T-helper 1 cell treated with Interleukin-12 subunit alpha and Interleukin-12 subunit beta and Interleukin-4 antibody, amounts not matched to agents 30 μg/mL and 1 μg/mL, for 36 hours (primary cell): ENCODE results near the gene FOXD2.
"Not testable (repeated sequence)": the region's sequence is repeated elsewhere in the genome, so short reads cannot be mapped to it uniquely, and the experiment has no call there.

Experiments used
- H3K27ac Mint-ChIP-seq: one replicate; pipeline ENCODE4 v1.8.0; 2021; ENCODE audit warnings: mild to moderate bottlenecking, mixed read lengths
- H3K27me3 Mint-ChIP-seq: one replicate; pipeline ENCODE4 v1.8.0; 2021; ENCODE audit warnings: low read depth, mixed read lengths
- H3K36me3 Mint-ChIP-seq: one replicate; pipeline ENCODE4 v1.8.0; 2021; ENCODE audit warnings: low read depth, mixed read lengths
- H3K4me1 Mint-ChIP-seq: one replicate; pipeline ENCODE4 v1.8.0; 2021; ENCODE audit warnings: low read depth, mixed read lengths
- H3K4me3 Mint-ChIP-seq: one replicate; pipeline ENCODE4 v1.8.0; 2021; ENCODE audit warnings: mild to moderate bottlenecking, moderate library complexity, mixed read lengths
- H3K9me3 Mint-ChIP-seq: one replicate; pipeline ENCODE4 v1.8.0; 2021; ENCODE audit warnings: mixed read lengths

FOXD2 gene

DNA sequence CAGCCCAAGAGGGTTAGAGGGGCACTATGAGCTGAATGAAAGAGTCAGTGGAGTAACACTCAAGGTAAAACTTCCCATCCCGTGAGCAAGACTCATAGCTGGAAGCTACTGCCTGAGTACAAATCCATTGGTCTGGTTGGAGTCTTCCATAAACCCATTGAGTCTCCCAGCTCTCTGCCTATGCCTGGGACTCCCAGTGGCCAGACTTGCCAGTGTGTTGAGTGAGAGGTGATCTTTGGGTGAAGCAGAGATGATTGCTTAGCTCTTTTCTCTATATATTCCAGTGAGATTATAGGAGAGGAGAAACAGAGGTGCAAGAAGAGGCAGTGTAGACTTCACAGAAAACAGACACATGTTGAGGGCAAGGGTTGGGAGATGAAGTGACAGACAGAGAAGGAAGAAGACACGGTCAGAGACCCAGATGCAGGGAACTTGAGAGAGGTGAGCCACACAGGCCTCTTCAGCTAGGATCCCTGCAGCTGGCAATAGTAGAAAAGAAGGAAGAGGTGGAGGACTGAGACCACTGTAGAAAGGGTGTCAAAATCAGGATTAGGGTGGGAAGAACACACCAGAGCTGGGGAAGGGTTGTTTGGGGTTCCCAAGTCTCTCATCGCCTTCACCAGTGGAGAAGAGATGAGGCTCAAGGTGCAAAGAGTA, 3.7 kb downstream of the FOXD2 start:
- Mint-ChIP-seq H3K9me3 (no peaks in the 10 kb centered on the region), H3K27ac (no peak overlapping the region), H3K4me1 (peaks cover 14% of the 10 kb centered on the region), H3K36me3 (peaks cover 6% of the 10 kb centered on the region), H3K27me3 (no peaks in the 10 kb centered on the region), H3K4me3 (no peak overlapping the region)

- Mint-ChIP-seq H3K27ac (no peak overlapping the region), H3K36me3 (peaks cover 6% of the 10 kb centered on the region), H3K9me3 (no peaks in the 10 kb centered on the region), H3K4me3 (no peak overlapping the region), H3K27me3 (no peaks in the 10 kb centered on the region), H3K4me1 (peaks cover 13% of the 10 kb centered on the region)
These were observed 4.4 kb downstream of the FOXD2 start for GRCh38 chr1:47442202-47442601.

GRCh38 chr1:47442842-47443529, 5.1 kb downstream of the FOXD2 start:
- Mint-ChIP-seq H3K36me3 (peaks cover 6% of the 10 kb centered on the region), H3K4me3 (no peak overlapping the region), H3K27ac (peak overlapping the region; percentile 17), H3K4me1 (peaks cover 13% of the 10 kb centered on the region), H3K27me3 (no peaks in the 10 kb centered on the region), H3K9me3 (no peaks in the 10 kb centered on the region)

DNA sequence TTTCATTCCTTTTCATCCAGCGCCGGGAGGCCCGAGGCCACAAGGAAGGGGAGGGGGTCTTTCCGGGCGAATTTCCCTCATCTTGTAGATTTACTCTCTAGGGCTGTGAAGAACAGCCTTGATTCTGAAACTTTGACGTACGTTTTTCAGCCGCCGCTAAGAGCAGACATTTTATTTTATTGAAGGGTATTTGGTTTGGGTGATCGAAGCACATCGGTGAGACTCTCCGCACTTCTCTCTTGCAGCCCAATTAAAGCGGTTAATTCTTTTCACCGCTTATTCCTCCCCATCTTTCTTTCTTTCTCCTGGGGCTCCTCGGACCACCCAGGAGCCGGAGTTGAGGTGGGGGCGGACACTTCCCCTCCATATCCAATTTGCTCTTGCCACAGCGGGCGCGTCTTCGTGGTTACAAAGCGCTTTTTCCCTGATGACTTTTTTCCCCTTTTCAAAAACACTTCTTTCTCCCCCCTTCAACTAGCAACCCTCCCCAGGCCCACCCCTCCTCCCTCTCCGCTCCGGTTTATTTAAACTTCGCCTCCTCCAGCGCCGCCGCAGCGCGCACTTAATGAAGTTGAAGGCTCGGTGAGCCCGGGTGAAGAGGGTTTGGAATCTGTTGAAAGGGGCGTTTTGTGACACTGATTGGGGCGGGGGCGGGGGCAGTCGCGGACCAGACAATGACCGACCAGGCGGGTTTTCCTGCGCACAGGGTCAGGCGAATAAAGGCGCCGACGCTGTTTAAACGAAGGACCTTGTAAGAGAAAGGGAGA, 5.9 kb downstream of the FOXD2 start:
- Mint-ChIP-seq H3K9me3 (no peaks in the 10 kb centered on the region), H3K4me3 (peak overlapping the region; percentile 70), H3K27me3 (no peaks in the 10 kb centered on the region), H3K27ac (peak overlapping the region; percentile 66), H3K36me3 (peaks cover 6% of the 10 kb centered on the region), H3K4me1 (peaks cover 13% of the 10 kb centered on the region)

DNA sequence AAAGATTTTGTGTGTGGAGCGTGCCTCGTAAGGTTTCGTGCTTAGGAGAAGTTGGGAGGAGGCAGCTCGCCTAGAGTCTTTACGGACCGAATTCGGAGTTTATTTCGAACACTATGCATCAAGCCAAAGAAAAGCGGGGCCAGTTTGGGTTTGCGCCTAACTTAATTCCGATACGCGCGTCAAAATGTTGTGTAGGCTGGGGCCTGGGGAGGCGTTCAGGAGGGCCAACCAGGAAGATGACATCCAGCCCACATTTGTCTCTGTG, 6.4 kb downstream of the FOXD2 start:
- peaks cover 13% of the 10 kb centered on the region for H3K4me1 Mint-ChIP-seq
- no peaks in the 10 kb centered on the region for H3K27me3 Mint-ChIP-seq
- H3K9me3 Mint-ChIP-seq, result no peaks in the 10 kb centered on the region
- H3K36me3 Mint-ChIP-seq, result peaks cover 6% of the 10 kb centered on the region
- peak overlapping the region; percentile 66 for H3K27ac Mint-ChIP-seq
- peak overlapping the region; percentile 70 for H3K4me3 Mint-ChIP-seq

DNA sequence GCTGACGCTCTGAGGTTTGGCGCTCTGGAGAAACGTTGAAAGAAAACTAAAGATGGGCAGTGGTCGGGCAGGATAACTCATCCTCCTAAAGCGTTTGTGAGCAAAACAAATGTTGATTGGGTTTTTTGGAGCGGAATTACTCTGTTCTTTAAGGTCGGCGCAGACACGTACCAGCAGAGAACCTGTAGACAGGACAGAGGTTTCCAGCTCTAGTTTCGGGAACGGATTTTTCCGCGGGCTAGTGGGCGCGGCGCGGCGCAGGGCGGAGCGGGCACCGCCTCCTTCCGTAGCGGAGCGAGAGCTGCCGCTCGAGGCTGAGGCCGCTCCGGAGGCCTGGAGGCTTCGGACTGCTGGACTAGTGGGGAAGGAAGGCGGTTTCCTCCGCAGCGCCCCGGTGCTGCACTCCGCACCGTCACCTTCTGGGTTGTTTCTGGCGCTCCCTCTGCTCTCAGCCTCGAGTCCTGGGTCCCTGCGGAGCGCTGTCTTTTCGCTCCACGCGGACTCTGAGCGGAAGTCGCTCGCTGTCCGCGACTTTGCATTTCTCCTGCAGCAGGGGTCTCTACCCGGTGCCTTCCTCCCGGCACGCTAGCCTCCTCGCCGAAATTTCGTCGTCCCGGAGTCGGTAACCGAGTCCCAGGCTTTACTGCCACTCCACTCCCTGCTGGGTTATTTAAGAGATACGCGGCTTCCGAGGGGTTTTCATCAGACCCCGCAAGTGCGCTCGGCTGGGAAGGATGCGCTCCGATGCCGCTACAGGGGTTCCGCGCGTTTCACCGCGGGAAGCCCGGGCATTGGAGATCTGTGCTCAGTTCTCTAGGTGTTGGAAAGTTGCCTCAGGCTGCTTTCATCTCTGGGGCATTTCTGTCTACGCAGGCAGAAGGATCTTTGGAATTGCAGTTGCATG, 7.0 kb downstream of the FOXD2 start:
- Mint-ChIP-seq H3K9me3 (no peaks in the 10 kb centered on the region), H3K27ac (peak overlapping the region; percentile 66), H3K27me3 (no peaks in the 10 kb centered on the region), H3K4me3 (peak overlapping the region; percentile 70), H3K4me1 (peaks cover 13% of the 10 kb centered on the region), H3K36me3 (peaks cover 6% of the 10 kb centered on the region)

DNA sequence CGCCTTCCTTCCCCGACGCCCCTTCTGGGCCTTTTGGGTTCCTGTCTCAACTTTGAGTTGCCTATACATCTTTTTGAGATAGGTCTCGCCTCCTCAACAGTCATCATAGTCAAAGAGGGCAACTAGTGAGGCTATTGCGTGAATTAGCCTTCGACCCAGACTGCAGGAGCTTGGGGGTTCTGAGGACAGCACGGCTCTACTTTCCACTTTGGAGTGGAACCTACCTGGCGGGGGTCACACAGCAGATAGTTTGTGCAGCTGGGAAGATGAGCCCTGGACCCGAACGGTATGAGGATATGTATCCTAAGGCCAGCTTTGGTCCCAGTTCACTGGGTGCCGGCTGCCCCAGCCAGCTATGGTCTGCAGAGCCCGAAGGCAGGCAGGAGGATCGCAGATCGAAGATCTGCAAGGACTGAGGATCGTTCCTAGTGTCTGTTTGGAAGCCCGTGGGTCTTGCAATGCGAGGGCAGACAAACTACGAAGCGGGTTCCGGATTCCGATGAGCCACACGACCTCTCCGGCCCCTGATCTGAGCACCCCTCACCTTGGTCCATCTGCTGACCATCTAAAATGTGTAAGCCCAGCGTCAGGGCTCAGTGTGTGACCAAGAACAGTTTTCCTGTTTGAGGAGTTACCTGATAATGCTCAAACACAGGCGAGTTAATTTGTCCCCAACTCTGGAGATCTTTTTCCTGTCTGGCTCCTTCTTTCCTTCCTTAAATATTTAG, 8.1 kb downstream of the FOXD2 start:
- peaks cover 10% of the 10 kb centered on the region for H3K27me3 Mint-ChIP-seq
- peak overlapping the region; percentile 49 for H3K27ac Mint-ChIP-seq
- peaks cover 6% of the 10 kb centered on the region for H3K36me3 Mint-ChIP-seq
- peak overlapping the region; percentile 14 for H3K4me3 Mint-ChIP-seq
- H3K4me1 Mint-ChIP-seq, result peaks cover 13% of the 10 kb centered on the region
- no peaks in the 10 kb centered on the region for H3K9me3 Mint-ChIP-seq

DNA sequence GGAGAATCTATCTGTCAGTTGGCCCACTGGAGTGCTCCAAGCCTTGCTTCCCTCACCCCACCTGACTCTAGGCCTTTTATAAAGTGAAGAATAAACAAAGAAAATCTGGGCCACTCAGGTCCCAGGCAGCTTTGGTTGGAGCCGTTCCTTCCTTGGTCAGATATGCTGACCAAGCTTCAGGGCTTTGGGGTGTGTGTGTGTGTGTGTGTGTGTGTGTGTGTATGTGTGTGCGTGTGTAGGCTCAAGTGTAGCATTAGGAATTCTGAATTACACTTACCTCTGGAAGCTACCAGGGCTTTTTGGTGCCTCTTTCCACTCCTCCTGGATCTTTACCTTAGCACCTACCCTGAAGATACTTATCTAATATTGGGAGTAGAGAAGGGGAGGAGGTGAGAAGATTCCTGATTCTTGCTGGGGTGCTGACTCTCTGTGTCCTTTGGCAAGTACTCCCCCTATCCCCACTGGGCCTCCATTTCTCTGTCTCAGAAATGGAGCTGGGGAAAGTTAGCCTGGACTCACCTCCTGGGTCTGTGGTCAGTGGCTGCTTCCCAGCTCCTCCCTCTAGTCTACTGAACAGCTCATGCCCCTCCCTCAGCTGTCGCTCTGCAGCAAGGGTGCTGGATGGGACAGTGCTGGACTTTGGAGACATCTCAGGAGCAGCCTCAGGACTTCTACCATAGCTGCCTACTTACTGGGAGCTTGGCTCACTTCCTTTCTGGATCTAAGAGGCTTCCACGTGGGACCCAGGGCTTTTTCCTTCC, 10.8 kb downstream of the FOXD2 start:
- Mint-ChIP-seq H3K4me3 (no peak overlapping the region), H3K36me3 (peaks cover 4% of the 10 kb centered on the region), H3K9me3 (no peaks in the 10 kb centered on the region), H3K27ac (no peak overlapping the region), H3K27me3 (peaks cover 26% of the 10 kb centered on the region), H3K4me1 (peaks cover 13% of the 10 kb centered on the region)

DNA sequence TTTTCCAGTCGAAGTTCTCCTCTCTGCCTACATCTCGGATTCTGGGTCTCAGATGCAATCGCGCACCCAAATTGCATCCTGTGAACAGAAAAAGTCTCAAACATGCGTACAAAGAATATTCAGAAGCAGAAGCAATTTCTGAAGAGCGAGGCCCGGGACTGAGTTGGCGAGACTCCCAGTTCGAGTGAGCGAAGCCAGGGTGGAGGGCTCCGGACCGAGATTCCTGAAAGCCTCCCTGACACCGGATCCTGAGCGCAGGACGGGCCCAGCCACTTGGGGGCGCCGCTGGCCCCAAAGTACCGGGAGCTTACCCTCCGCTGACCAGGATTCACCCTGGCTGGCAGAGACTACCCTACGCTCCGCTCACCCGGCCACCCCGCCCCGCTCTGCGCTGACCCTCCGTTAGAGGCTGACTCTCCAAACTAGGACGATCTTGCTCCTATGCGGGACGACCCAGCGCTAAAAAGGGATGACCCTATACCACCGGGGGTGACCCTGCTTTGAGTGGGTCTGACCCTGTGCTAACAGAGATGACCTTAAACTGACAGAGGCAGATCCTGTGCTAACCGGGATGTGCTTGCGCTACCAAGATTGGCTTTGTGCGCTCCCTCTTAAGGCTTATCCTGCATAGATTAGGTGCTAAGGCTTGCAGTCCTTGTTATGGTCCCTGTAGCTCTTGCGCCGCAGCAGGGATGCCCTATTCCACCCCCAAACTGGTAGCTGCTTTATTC, 12.1 kb downstream of the FOXD2 start:
- no peaks in the 10 kb centered on the region for H3K9me3 Mint-ChIP-seq
- no peak overlapping the region for H3K27ac Mint-ChIP-seq
- no peaks in the 10 kb centered on the region for H3K36me3 Mint-ChIP-seq
- H3K27me3 Mint-ChIP-seq, result peaks cover 27% of the 10 kb centered on the region
- H3K4me3 Mint-ChIP-seq, result no peak overlapping the region
- peaks cover 4% of the 10 kb centered on the region for H3K4me1 Mint-ChIP-seq

DNA sequence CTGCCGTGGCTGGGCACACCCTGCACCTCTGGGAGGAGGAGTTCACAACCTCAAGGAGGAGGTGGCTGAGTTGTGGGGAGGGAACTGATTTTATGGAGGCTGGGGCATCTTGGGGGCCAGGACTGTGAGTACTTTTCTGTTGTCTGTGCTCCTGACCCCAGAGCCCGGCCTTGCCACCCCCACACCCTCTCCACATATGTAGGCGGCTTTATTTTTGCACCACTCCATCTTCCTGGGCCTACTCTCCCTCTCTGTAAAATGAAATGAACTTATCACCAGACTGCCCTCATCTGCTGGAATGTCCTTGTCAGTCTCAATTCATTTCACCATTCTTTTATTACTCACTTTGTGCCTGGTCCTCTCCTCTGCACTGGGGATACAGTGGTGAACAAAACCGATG, 12.8 kb downstream of the FOXD2 start:
- H3K27me3 Mint-ChIP-seq, result peaks cover 32% of the 10 kb centered on the region

DNA sequence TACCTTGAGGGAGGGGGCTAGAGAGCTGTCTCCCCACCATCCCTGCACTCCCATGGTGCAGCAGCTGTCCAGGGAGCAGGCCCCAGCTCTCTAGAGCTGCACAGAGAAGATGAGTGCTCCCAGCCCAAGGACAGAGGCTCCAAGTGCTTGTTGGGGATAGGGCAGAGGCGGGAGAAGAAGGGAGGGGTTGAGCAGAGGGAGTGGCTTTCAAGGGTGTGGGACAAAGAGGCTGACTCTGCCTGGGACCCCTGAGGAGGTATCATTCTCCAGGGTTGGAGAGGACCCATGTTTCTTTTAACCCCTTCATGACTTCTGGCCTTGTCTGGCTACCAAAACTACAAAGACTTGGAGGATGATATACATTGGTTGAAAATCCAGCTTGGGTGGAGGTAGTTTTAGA, 14.6 kb downstream of the FOXD2 start:
- no peak overlapping the region for H3K4me3 Mint-ChIP-seq
- no peak overlapping the region for H3K27ac Mint-ChIP-seq
- no peaks in the 10 kb centered on the region for H3K9me3 Mint-ChIP-seq
- H3K27me3 Mint-ChIP-seq, result peaks cover 32% of the 10 kb centered on the region
- H3K36me3 Mint-ChIP-seq, result no peaks in the 10 kb centered on the region
- no peaks in the 10 kb centered on the region for H3K4me1 Mint-ChIP-seq

More for the DNA sequence above, 12.8 kb downstream of the FOXD2 start:
- Mint-ChIP-seq H3K27ac (no peak overlapping the region), H3K9me3 (no peaks in the 10 kb centered on the region), H3K4me1 (no peaks in the 10 kb centered on the region), H3K36me3 (no peaks in the 10 kb centered on the region), H3K4me3 (no peak overlapping the region)

DNA sequence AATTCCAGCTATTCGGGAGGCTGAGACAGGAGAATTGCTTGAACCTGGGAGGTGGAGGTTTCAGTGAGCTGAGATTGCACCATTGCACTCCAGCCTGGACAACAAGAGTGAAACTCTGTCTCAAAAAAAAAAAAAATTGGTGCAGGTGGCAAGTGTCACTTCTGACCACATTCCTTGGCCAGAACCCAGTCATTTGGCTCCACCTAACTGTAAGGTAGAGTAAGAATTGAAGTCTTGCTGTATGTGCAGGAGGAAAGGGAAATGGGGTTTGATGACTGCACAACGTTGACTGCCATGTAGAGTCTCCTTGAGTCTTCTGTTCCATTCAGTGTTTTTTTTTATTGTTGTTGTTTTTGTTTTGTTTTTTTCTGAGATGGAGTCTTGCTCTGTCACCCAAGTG, 16.1 kb downstream of the FOXD2 start:
- H3K27me3 Mint-ChIP-seq, result peaks cover 34% of the 10 kb centered on the region
- not testable (repeated sequence) for H3K9me3 Mint-ChIP-seq, H3K4me1 Mint-ChIP-seq, H3K36me3 Mint-ChIP-seq, H3K27ac Mint-ChIP-seq, H3K4me3 Mint-ChIP-seq

DNA sequence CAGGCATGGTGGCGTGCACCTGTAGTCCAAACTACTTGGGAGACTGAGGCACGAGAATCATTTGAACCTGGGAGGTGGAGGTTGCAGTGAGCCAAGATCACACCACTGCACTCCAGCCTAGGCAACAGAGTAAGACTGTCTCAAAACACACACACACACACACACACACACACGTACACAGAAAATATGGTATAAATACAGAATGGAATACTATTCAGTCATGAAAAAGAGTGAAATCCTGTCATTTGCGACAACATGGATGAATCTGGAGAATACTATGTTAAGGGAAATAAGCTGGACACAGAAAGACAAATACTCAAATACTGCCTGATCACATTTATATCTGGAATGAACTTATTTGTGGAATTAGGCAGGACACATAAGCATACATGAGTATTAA, 18.4 kb downstream of the FOXD2 start:
- Mint-ChIP-seq H3K27ac (no peak overlapping the region), H3K4me3 (no peak overlapping the region), H3K27me3 (peaks cover 42% of the 10 kb centered on the region), H3K4me1 (no peaks in the 10 kb centered on the region), H3K9me3 (no peaks in the 10 kb centered on the region), H3K36me3 (no peaks in the 10 kb centered on the region)
